SK-N-MC (cell line): ENCODE measurements around the gene ZFP36.

Experiments used
- EZH2 ChIP-seq: fragments of 200-600 bp; sonication (generic); IDR thresholded peaks from one replicate; pipeline ENCODE4 v1.6.1; 2017; ENCODE audit warnings: antibody characterized with exemption
- POLR2AphosphoS5 ChIP-seq: IDR thresholded peaks from 2 replicates; pipeline ENCODE4 v1.6.1; 2012; ENCODE audit warnings: mild to moderate bottlenecking, low read depth, low read length, borderline replicate concordance

- TF ChIP-seq EZH2 (no peak), POLR2AphosphoS5 (no peak)
Observed at GRCh38 chr19:39359026-39359425, 47.6 kb upstream of the ZFP36 start.
